ENCODE results near the gene SPACA4.
A peak's percentile ranks its signal among the peaks of the same experiment; 100 is the strongest.

SPACA4 gene

GRCh38 chr19:48618278-48618915, 11.9 kb downstream of the SPACA4 start:
- Histone ChIP-seq H3K9ac (ENCODE audit: low read length) (peak overlapping the region; percentile 96), H3K9me2 (replicated peaks; ENCODE audit: insufficient read depth, low read length) (no peaks in the 10 kb centered on the region), H2AFZ (ENCODE audit: low read length) (no peak overlapping the region), H3K27me3 (replicated peaks; ENCODE audit: insufficient read depth, low read length) (no peaks in the 10 kb centered on the region), H3K4me3 (ENCODE audit: low read length) (peak overlapping the region; percentile 93), H3K79me2 (ENCODE audit: low read length) (peaks cover 39% of the 10 kb centered on the region), H3K27ac (ENCODE audit: low read length) (peak overlapping the region; percentile 38; the same call in 1 of the 2 replicates), H3K9me3 (replicated peaks; ENCODE audit: insufficient read depth, low read length) (no peaks in the 10 kb centered on the region), H3K4me2 (ENCODE audit: low read depth, low read length) (peak overlapping the region; percentile 83), H4K20me1 (ENCODE audit: insufficient read depth, low read length) (peaks cover 28% of the 10 kb centered on the region), H3K36me3 (replicated peaks; ENCODE audit: insufficient read depth, low read length) (peaks cover 19% of the 10 kb centered on the region), H3F3A (ENCODE audit: insufficient read depth, low read length) (peaks cover 35% of the 10 kb centered on the region), H3K4me1 (ENCODE audit: low read length) (peaks cover 15% of the 10 kb centered on the region)
- DNase-seq, result peak; percentile 9
- no peak for TF ChIP-seq EZH2phosphoT487 (IDR thresholded peaks at IDR 0.05; ENCODE audit: low read length)
- no peak for TF ChIP-seq CTCF (IDR thresholded peaks at IDR 0.05; ENCODE audit: low read length)
- TF ChIP-seq EZH2 (optimal IDR thresholded peaks at IDR 0.05; ENCODE audit: low read depth, low read length), result no peak

- H2AFZ ChIP-seq (ENCODE audit: low read length), result peak within 1 kb of the TSS; percentile 83
- no peak for TF ChIP-seq EZH2phosphoT487 (IDR thresholded peaks at IDR 0.05; ENCODE audit: low read length)
- no peak for TF ChIP-seq CTCF (IDR thresholded peaks at IDR 0.05; ENCODE audit: low read length)
Measured at GRCh38 chr19:48618916-48619691, 12.6 kb downstream of the SPACA4 start, which contains the start of the genes RPL18 and SPHK2. Gene RPL18, minus strand, starts transcription at chr19:48619178. Its CDS starts 35 bp downstream, at chr19:48619143. Gene SPHK2, plus strand, starts transcription at chr19:48619506. Its CDS starts 1,009 bp downstream, at chr19:48620515.

GRCh38 chr19:48619692-48620585, 13.4 kb downstream of the SPACA4 start:
- Histone ChIP-seq H3K4me2 (ENCODE audit: low read depth, low read length) (peak overlapping the region; percentile 96), H3K36me3 (replicated peaks; ENCODE audit: insufficient read depth, low read length) (peaks cover 19% of the 10 kb centered on the region), H3K4me1 (ENCODE audit: low read length) (peaks cover 20% of the 10 kb centered on the region), H3K27ac (ENCODE audit: low read length) (peak overlapping the region; percentile 63), H3K9ac (ENCODE audit: low read length) (peak overlapping the region; percentile 82), H4K20me1 (ENCODE audit: insufficient read depth, low read length) (peaks cover 28% of the 10 kb centered on the region), H3K4me3 (ENCODE audit: low read length) (peak overlapping the region; percentile 85), H3K79me2 (ENCODE audit: low read length) (peaks cover 47% of the 10 kb centered on the region), H3K9me2 (replicated peaks; ENCODE audit: insufficient read depth, low read length) (no peaks in the 10 kb centered on the region), H3K9me3 (replicated peaks; ENCODE audit: insufficient read depth, low read length) (no peaks in the 10 kb centered on the region), H3F3A (ENCODE audit: insufficient read depth, low read length) (peaks cover 35% of the 10 kb centered on the region), H3K27me3 (replicated peaks; ENCODE audit: insufficient read depth, low read length) (no peaks in the 10 kb centered on the region), H2AFZ (ENCODE audit: low read length) (peak overlapping the region; percentile 83)
- no peak for DNase-seq
- TF ChIP-seq CTCF (IDR thresholded peaks at IDR 0.05; ENCODE audit: low read length) (no peak; the same call in 1 of the 2 replicates), EZH2 (optimal IDR thresholded peaks at IDR 0.05; ENCODE audit: low read depth, low read length) (no peak), EZH2phosphoT487 (IDR thresholded peaks at IDR 0.05; ENCODE audit: low read length) (no peak)

More at GRCh38 chr19:48618916-48619691, 12.6 kb downstream of the SPACA4 start, which contains the start of the genes RPL18 and SPHK2:
- H4K20me1 ChIP-seq (ENCODE audit: insufficient read depth, low read length), result peaks cover 28% of the 10 kb centered on the region
- H3K4me3 ChIP-seq (ENCODE audit: low read length), result peak within 1 kb of the TSS; percentile 93
- H3F3A ChIP-seq (ENCODE audit: insufficient read depth, low read length), result peaks cover 37% of the 10 kb centered on the region
- peak within 1 kb of the TSS; percentile 63 for H3K27ac ChIP-seq (ENCODE audit: low read length)
- peak; percentile 99 for DNase-seq
- peak within 1 kb of the TSS; percentile 96 for H3K4me2 ChIP-seq (ENCODE audit: low read depth, low read length)
- H3K36me3 ChIP-seq (replicated peaks; ENCODE audit: insufficient read depth, low read length), result peaks cover 19% of the 10 kb centered on the region
- no peaks in the 10 kb centered on the region for H3K27me3 ChIP-seq (replicated peaks; ENCODE audit: insufficient read depth, low read length)
- peaks cover 39% of the 10 kb centered on the region for H3K79me2 ChIP-seq (ENCODE audit: low read length)
- peaks cover 20% of the 10 kb centered on the region for H3K4me1 ChIP-seq (ENCODE audit: low read length)
- no peaks in the 10 kb centered on the region for H3K9me2 ChIP-seq (replicated peaks; ENCODE audit: insufficient read depth, low read length)
- peak within 1 kb of the TSS; percentile 96 for H3K9ac ChIP-seq (ENCODE audit: low read length)
- H3K9me3 ChIP-seq (replicated peaks; ENCODE audit: insufficient read depth, low read length), result no peaks in the 10 kb centered on the region

Data from MM.1S (cell line).